Hematopoietic multipotent progenitor cell treated with erythropoietin and hydrocortisone succinate and interleukin-3 and kit ligand, for 8 days (in vitro differentiated cells): ENCODE data around the gene CDK5RAP2.
"Not testable (repeated sequence)": the region's sequence is repeated elsewhere in the genome, so short reads cannot be mapped to it uniquely, and the experiment has no call there.

Experiments
- DNase-seq: peaks from one replicate; pipeline ENCODE4 v3.0.0-alpha.2; 2015

CDK5RAP2 gene

GRCh38 chr9:120583958-120584369, 4.0 kb upstream of the CDK5RAP2 start:
- peak; percentile 93 for DNase-seq

- peak; percentile 25 for DNase-seq
Observed at GRCh38 chr9:120579139-120580050, 572 bp downstream of the CDK5RAP2 start.

- DNase-seq, result no peak
Observed at GRCh38 chr9:120574473-120574872, 5.5 kb downstream of the CDK5RAP2 start.

GRCh38 chr9:120572472-120572871, 7.5 kb downstream of the CDK5RAP2 start:
- DNase-seq, result no peak

GRCh38 chr9:120571443-120572257, 8.3 kb downstream of the CDK5RAP2 start:
- DNase-seq, result no peak

GRCh38 chr9:120570296-120570695, 9.7 kb downstream of the CDK5RAP2 start:
- no peak for DNase-seq

- no peak for DNase-seq
Observed at GRCh38 chr9:120569556-120569955, 10.4 kb downstream of the CDK5RAP2 start.

- no peak for DNase-seq
Observed at GRCh38 chr9:120568816-120569215, 11.2 kb downstream of the CDK5RAP2 start.

- DNase-seq, result no peak
Observed at GRCh38 chr9:120567874-120568273, 12.1 kb downstream of the CDK5RAP2 start.

- DNase-seq, result no peak
Observed at GRCh38 chr9:120567081-120567480, 12.9 kb downstream of the CDK5RAP2 start.

GRCh38 chr9:120564589-120564988, 15.4 kb downstream of the CDK5RAP2 start:
- DNase-seq, result no peak

- DNase-seq, result peak; percentile 89
Observed at GRCh38 chr9:120562861-120563443, 17.0 kb downstream of the CDK5RAP2 start.

- DNase-seq, result peak; percentile 45
Observed at GRCh38 chr9:120561709-120562108, 18.3 kb downstream of the CDK5RAP2 start.

GRCh38 chr9:120559546-120559945, 20.4 kb downstream of the CDK5RAP2 start:
- DNase-seq, result no peak

GRCh38 chr9:120558454-120558853, 21.5 kb downstream of the CDK5RAP2 start:
- no peak for DNase-seq

- DNase-seq, result no peak
Observed at GRCh38 chr9:120557205-120557604, 22.8 kb downstream of the CDK5RAP2 start.

GRCh38 chr9:120556775-120557174, 23.2 kb downstream of the CDK5RAP2 start:
- DNase-seq, result no peak

GRCh38 chr9:120555839-120556238, 24.1 kb downstream of the CDK5RAP2 start:
- peak; percentile 48 for DNase-seq

- not testable (repeated sequence) for DNase-seq
Observed at GRCh38 chr9:120552210-120552704, 27.7 kb downstream of the CDK5RAP2 start.

- DNase-seq, result no peak
Observed at GRCh38 chr9:120545701-120546550, 34.0 kb downstream of the CDK5RAP2 start.

- no peak for DNase-seq
Observed at GRCh38 chr9:120544441-120544840, 35.5 kb downstream of the CDK5RAP2 start.
